ENCODE results near the gene LENG1. TPM values are rescaled to one million over a fixed set of nuclear protein-coding genes. Genes with fewer than 3 reads are reported as not detected.
A peak's percentile ranks its signal among the peaks of the same experiment; 100 is the strongest.

LENG1 gene
- total RNA-seq, 4 donors from 2014 or later, result 1.7 to 4.7 (median 4.3) TPM

DNA sequence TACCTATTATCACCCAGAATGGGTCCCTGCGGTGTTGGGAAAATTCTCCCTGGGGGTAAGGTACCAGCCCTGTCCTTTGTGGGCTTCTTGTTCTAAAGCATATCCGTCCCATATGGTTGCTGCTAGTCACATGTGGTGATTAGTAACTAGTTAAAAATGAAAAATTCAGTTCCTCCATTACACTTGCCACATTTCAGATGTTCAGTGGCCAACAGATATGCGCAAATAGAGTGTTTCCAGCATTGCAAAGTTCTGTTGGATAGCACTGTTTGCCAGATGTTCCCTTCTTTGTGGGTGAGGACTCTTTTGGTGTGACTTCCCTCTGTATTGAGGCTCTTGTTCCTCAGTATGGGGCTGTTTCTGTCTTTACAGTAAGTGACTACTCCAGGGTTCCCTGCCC is 18.2 kb downstream of the LENG1 start:
- Histone ChIP-seq H3K4me3 (no peak overlapping the region), H3K27me3 (no peaks in the 10 kb centered on the region), H3K4me1 (peaks cover 25 to 45% (median 28%) of the 10 kb centered on the region in 3 donors), H3K9me3 (no peaks in the 10 kb centered on the region), H3K27ac (no peak overlapping the region), H3K36me3 (peaks cover 30 to 70% (median 37%) of the 10 kb centered on the region in 3 donors)
- intact Hi-C loops (cut with DNase I), result no loop called here
- WGBS, 2 donors, result 90 to 91% methylated on average over 3 of the region's 3 CpGs
- no peak for TF ChIP-seq POLR2A (IDR thresholded peaks at IDR 0.05)
- no peak for TF ChIP-seq CTCF (IDR thresholded peaks at IDR 0.05)
- no peak for DNase-seq

DNA sequence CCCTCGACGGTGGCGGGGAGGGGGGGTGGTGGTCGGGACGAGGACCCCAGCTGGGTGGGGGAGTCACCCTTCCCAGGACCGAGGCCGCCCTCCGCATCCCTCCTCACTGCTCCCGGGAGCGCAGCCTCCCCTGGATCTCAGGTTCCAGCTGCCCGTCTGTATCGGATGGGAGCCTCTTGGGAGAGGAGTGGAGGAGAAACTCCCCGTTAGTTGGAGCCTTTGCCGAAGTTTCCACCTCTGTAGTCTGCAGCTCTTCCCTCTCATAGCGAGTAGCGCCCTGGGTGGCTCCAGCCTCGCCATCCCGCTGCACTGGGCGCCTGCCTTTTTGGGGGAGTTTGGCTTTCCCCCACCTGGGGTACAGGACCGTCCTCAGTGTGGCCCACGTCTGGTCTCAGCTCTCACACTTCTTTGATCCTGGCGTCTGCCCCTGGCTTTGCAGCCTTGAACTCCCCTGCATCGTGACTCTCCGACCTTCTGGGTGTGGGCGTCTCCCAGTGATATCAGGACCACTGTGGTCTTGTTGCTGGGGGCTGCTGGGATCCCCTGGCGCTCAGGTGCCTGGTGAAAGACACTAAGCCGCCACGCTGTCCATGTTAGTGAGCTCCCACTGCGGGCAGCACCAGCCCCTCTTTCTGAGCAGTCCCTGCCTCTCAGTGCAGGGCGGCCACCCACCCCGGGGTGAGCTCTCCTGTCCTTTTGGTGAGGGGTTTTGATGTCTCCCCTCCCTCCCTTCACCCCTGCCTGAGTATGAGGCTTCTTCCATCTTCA is 20.8 kb downstream of the LENG1 start:
- no peaks in the 10 kb centered on the region for H3K9me3 ChIP-seq
- peaks cover 7 to 43% (median 10%) of the 10 kb centered on the region in 3 donors for H3K36me3 ChIP-seq
- DNase-seq, result no peak
- TF ChIP-seq POLR2A (IDR thresholded peaks at IDR 0.05), result no peak
- no peak for TF ChIP-seq CTCF (IDR thresholded peaks at IDR 0.05)
- peak overlapping the region; percentile 88 to 100 (median 96) for H3K4me3 ChIP-seq
- intact Hi-C loops (cut with DNase I), result no loop called here
- peak overlapping the region; percentile 94 to 96 (median 95) for H3K27ac ChIP-seq
- H3K27me3 ChIP-seq, result no peaks in the 10 kb centered on the region
- 21 to 37% methylated on average over 12 to 16 of the region's 31 CpGs for WGBS, 2 donors
- peaks cover 30 to 67% (median 36%) of the 10 kb centered on the region in 3 donors for H3K4me1 ChIP-seq

GRCh38 chr19:54137699-54138488 is 21.6 kb downstream of the LENG1 start, which contains the start of gene CNOT3:
Gene CNOT3 (plus strand): TSS chr19:54137762. CDS start chr19:54142979, 5,217 bp downstream.
- no peak for DNase-seq
- TF ChIP-seq POLR2A (IDR thresholded peaks at IDR 0.05) (peak in 3 of 4 donors; percentile 83 to 89 (median 88)), CTCF (IDR thresholded peaks at IDR 0.05) (peak in 1 of 6 experiments; percentile 25)
- H3K4me1 ChIP-seq, result peaks cover 30 to 67% (median 36%) of the 10 kb centered on the region in 3 donors
- H3K4me3 ChIP-seq, result peak within 1 kb of the TSS; percentile 88 to 100 (median 96)
- 0% methylated on average over 2 to 5 of the region's 103 CpGs for WGBS, 2 donors
- H3K27me3 ChIP-seq, result no peaks in the 10 kb centered on the region
- peaks cover 0 to 39% (median 2%) of the 10 kb centered on the region in 3 donors for H3K36me3 ChIP-seq
- peak within 1 kb of the TSS; percentile 94 to 96 (median 95) for H3K27ac ChIP-seq
- no peaks in the 10 kb centered on the region for H3K9me3 ChIP-seq
- intact Hi-C loops (cut with DNase I), result no loop called here

DNA sequence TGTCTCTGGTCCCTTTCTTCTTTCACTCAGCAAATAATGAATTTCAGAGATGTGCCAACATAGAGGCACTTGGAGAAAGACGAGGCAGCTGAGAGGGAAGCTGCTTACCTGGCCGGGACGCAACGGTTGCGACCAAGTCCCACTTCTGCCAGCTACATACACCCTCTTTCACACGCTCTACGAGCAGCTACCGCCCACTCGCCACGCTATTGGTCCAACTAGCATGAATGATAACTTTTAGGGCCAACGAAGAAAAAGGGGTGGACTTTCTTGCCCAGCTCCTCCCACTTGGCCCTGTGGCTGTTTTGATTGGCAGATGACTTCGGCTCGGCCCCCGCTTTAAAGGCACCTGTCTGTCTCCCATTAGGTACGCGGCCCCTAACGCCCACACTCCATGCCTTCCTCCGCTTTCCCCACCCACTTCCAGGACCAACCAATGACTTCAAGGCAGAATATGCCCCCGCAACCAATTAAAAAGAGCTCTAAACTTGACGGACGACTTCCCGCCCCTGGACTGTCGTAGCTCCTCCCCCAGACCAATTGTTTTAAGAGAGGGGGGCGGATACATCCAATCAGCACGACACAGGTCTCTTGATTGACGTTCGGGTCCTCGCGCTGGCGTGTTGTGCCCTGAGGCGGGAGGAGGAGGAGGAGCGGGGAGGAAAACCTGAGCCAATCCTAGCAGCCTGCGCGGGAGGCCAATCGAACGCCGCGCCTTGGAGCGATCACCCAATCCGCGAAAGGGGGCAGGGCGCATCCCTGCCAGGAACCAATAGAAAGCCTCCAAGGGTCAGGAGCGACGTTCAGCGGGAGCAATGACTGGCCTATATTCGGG is 22.4 kb downstream of the LENG1 start:
- DNase-seq, result peak; percentile 100
- Histone ChIP-seq H3K27ac (peak overlapping the region; percentile 94 to 96 (median 95)), H3K9me3 (no peaks in the 10 kb centered on the region), H3K4me3 (peak overlapping the region; percentile 88 to 100 (median 96)), H3K27me3 (no peaks in the 10 kb centered on the region), H3K36me3 (peaks cover 0 to 38% (median 0%) of the 10 kb centered on the region in 3 donors), H3K4me1 (peaks cover 30 to 67% (median 36%) of the 10 kb centered on the region in 3 donors)
- 0 to 1% methylated on average over 17 to 22 of the region's 46 CpGs for WGBS, 2 donors
- intact Hi-C loops (cut with DNase I), result no loop called here
- TF ChIP-seq POLR2A (IDR thresholded peaks at IDR 0.05), result peak in 3 of 4 donors; percentile 10 to 77 (median 40)
- no peak for TF ChIP-seq CTCF (IDR thresholded peaks at IDR 0.05)
